Cardiac fibroblast (primary cell): Measurements from ENCODE around the gene PSMA1.
A peak's percentile ranks its signal among the peaks of the same experiment; 100 is the strongest.

Source experiments
- DNase-seq, 2 donors: peaks; one replicate each; pipeline versions ENCODE4 v3.0.0 to v3.0.0-alpha.2; 2010; ENCODE audit warnings: low read depth in 2 of 2
- H3K4me3 ChIP-seq, 2 donors: replicated peaks in 1 of 2; 1 replicate in 1 of 2; 2 replicates in 1 of 2; pipeline ENCODE4 v1.5.1; 2011; ENCODE audit warnings: low read depth in 2 of 2, low read length in 2 of 2, mild to moderate bottlenecking in 2 of 2, moderate library complexity in 1 of 2
- CTCF ChIP-seq: IDR thresholded peaks from one replicate; pipeline ENCODE4 v1.5.1; 2011; ENCODE audit warnings: low read depth, mild to moderate bottlenecking, low read length, inconsistent platforms

PSMA1 gene

GRCh38 chr11:14529951-14530350, 9.8 kb upstream of the PSMA1 start:
- TF ChIP-seq CTCF: no peak
- H3K4me3 ChIP-seq: no peak overlapping the region
- no peak for DNase-seq

GRCh38 chr11:14529321-14529720, 9.1 kb upstream of the PSMA1 start:
- H3K4me3 ChIP-seq: no peak overlapping the region
- DNase-seq: no peak
- no peak for TF ChIP-seq CTCF

- DNase-seq: no peak
- no peak for TF ChIP-seq CTCF
- no peak overlapping the region for H3K4me3 ChIP-seq
Observed at GRCh38 chr11:14522801-14523200, 2.6 kb upstream of the PSMA1 start.

GRCh38 chr11:14522245-14522644, 2.1 kb upstream of the PSMA1 start:
- DNase-seq: no peak
- TF ChIP-seq CTCF: no peak
- no peak overlapping the region for H3K4me3 ChIP-seq

GRCh38 chr11:14520747-14521151, 563 bp upstream of the PSMA1 start:
- no peak for DNase-seq
- TF ChIP-seq CTCF: no peak
- H3K4me3 ChIP-seq: peak overlapping the region; percentile 76 to 91

GRCh38 chr11:14519597-14519916, 629 bp downstream of the PSMA1 start:
- no peak for TF ChIP-seq CTCF
- DNase-seq: peak in 1 of 2 donors; percentile 57

GRCh38 chr11:14518820-14519219, 1.4 kb downstream of the PSMA1 start:
- peak overlapping the region; percentile 76 to 91 for H3K4me3 ChIP-seq
- no peak for DNase-seq
- TF ChIP-seq CTCF: no peak

More at GRCh38 chr11:14519597-14519916, 629 bp downstream of the PSMA1 start:
- H3K4me3 ChIP-seq: peak overlapping the region; percentile 76 to 91
